K562 (cell line): ENCODE data around the gene USP9Y. TPM values are rescaled to one million over a fixed set of nuclear protein-coding genes. Genes with fewer than 3 reads are reported as not detected.

Experiments
- ATAC-seq: fragments of 200-7000 bp; cut with Tn5 transposase; 3 replicates; pipeline ENCODE4 v1.9.1; 2020; ENCODE audit warnings: moderate library complexity
- BruUV-seq: library from RNA; stranded (reverse); fragments of 400-500 nt; replicated peaks from 2 replicates; lab custom pipeline; 2021; lab: Mats Ljungman, UMichigan
- CTCF ChIA-PET: fragments of 300-600 bp; formaldehyde crosslinking; extraction: SDS; loops from one replicate; lab custom pipeline; 2021; ENCODE audit warnings: low intra/inter-chr PET ratio; lab: Yijun Ruan, JAX
- POLR2A ChIA-PET: fragments of 300-600, 350-650 bp; sonication (Branson Sonifier 250); formaldehyde crosslinking; extraction: SDS; loops from one replicate; lab custom pipeline; 2021; ENCODE audit warnings: antibody characterized with exemption, inconsistent platforms; lab: Yijun Ruan, JAX
- DNase-seq, 4 experiments: peaks; one replicate each; pipeline versions ENCODE4 v3.0.0 to v3.0.0-alpha.2; 2011 to 2018; ENCODE audit warnings: low spot score in 3 of 4, mixed read lengths in 3 of 4; ENCODE audit errors: extremely low read depth in 1 of 4
- FAIRE-seq: peaks from 2 replicates; lab custom pipeline; 2011; peaks lifted over from hg19 to GRCh38; lab: Jason Lieb, UNC
- H2AFZ ChIP-seq: 2 replicates; pipeline ENCODE4 v1.6.0; 2011; ENCODE audit warnings: low read depth, low read length, control low read depth, inconsistent platforms
- H3K27ac ChIP-seq: fragments of 200-600 bp; 3 replicates; pipeline ENCODE4 v1.8.0; 2011; ENCODE audit warnings: low read depth, mild to moderate bottlenecking, control low read depth, inconsistent platforms, low read length, moderate library complexity, mixed read lengths; ENCODE audit errors: extremely low read depth
- H3K27me3 ChIP-seq, 2 experiments: fragments of 300-600 bp in 1 of 2; 2 replicates in 1 of 2; 3 replicates in 1 of 2; pipeline versions ENCODE4 v1.6.0 to v1.8.0; 2011; ENCODE audit warnings: inconsistent platforms in 2 of 2, low read length in 2 of 2, mild to moderate bottlenecking in 1 of 2, mixed read lengths in 1 of 2, moderate library complexity in 1 of 2; ENCODE audit not compliant: control insufficient read depth in 2 of 2, insufficient read depth in 2 of 2
- H3K36me3 ChIP-seq: fragments of 300-600 bp; 3 replicates; pipeline ENCODE4 v1.8.0; 2011; ENCODE audit warnings: mild to moderate bottlenecking, low read length, inconsistent platforms; ENCODE audit not compliant: control insufficient read depth, insufficient read depth
- H3K4me1 ChIP-seq, 2 experiments: fragments of 200-600 bp in 1 of 2; replicated peaks in 1 of 2; 2 replicates in 1 of 2; 3 replicates in 1 of 2; pipeline versions ENCODE4 v1.5.1 to v1.8.0; 2011; ENCODE audit warnings: inconsistent platforms in 2 of 2, low read length in 2 of 2, mild to moderate bottlenecking in 1 of 2, mixed read lengths in 1 of 2, moderate library complexity in 1 of 2; ENCODE audit not compliant: control insufficient read depth in 2 of 2, insufficient read depth in 2 of 2
- H3K4me2 ChIP-seq: 2 replicates; pipeline ENCODE4 v1.6.1; 2011; ENCODE audit warnings: low read length, control low read depth, inconsistent platforms, mixed read lengths; ENCODE audit not compliant: insufficient read depth
- H3K4me3 ChIP-seq: fragments of 200-600 bp; sonication (generic), shearing (Covaris generic); 2 replicates; pipeline ENCODE4 v1.5.1; 2016; ENCODE audit warnings: control low read depth, inconsistent platforms
- H3K79me2 ChIP-seq: fragments of 200-600 bp; 3 replicates; pipeline ENCODE4 v1.8.0; 2011; ENCODE audit warnings: low read length, inconsistent platforms; ENCODE audit not compliant: control insufficient read depth, insufficient read depth
- H3K9ac ChIP-seq, 2 experiments: 2 replicates each; pipeline versions ENCODE4 v1.6.0 to v1.6.1; 2011; ENCODE audit warnings: low read depth in 2 of 2, low read length in 2 of 2, control low read depth in 1 of 2, inconsistent platforms in 1 of 2, mild to moderate bottlenecking in 1 of 2, mixed read lengths in 1 of 2; ENCODE audit not compliant: insufficient read depth in 1 of 2
- H3K9me1 ChIP-seq: one replicate; pipeline ENCODE4 v1.6.0; 2011; ENCODE audit warnings: inconsistent platforms, mild to moderate bottlenecking, low read length, moderate library complexity; ENCODE audit not compliant: control insufficient read depth, insufficient read depth
- H3K9me3 ChIP-seq: replicated peaks from 2 replicates; pipeline ENCODE4 v1.5.1; 2011; ENCODE audit warnings: low read depth, low read length, inconsistent platforms; ENCODE audit not compliant: control insufficient read depth, insufficient read depth
- H4K20me1 ChIP-seq: replicated peaks from 2 replicates; pipeline ENCODE4 v1.6.1; 2011; ENCODE audit warnings: low read length, inconsistent platforms, mixed read lengths; ENCODE audit not compliant: control insufficient read depth, insufficient read depth
- ARID1B ChIP-seq: fragments of 450-650 bp; IDR thresholded peaks from 2 replicates; pipeline ENCODE4 v1.6.1; 2016; ENCODE audit warnings: antibody characterized with exemption, mild to moderate bottlenecking, inconsistent platforms
- E2F1 ChIP-seq: sonication (generic); formaldehyde crosslinking; IDR thresholded peaks from 2 replicates; pipeline ENCODE4 v1.8.1; 2023; ENCODE audit warnings: mild to moderate bottlenecking, missing genetic modification reagents, moderate library complexity
- ETV5 ChIP-seq: sonication (generic); formaldehyde crosslinking; IDR thresholded peaks from 2 replicates; pipeline ENCODE4 v1.4.0; 2020; ENCODE audit warnings: low read depth, mild to moderate bottlenecking, missing genetic modification reagents
- ILK ChIP-seq: fragments of 450-650 bp; IDR thresholded peaks from 2 replicates; pipeline ENCODE4 v1.6.1; 2016; ENCODE audit warnings: missing genetic modification characterization, low read depth, mild to moderate bottlenecking, missing compliant biosample characterization, moderate library complexity, borderline replicate concordance
- L3MBTL2 ChIP-seq: fragments of 450-650 bp; IDR thresholded peaks from 2 replicates; pipeline ENCODE4 v1.6.1; 2016; ENCODE audit warnings: mild to moderate bottlenecking, moderate library complexity
- MED1 ChIP-seq: sonication (generic); formaldehyde crosslinking; IDR thresholded peaks from 2 replicates; pipeline ENCODE4 v1.8.1; 2023; ENCODE audit warnings: missing genetic modification reagents, borderline replicate concordance
- MTA1 ChIP-seq: fragments of 450-650 bp; IDR thresholded peaks from 2 replicates; pipeline ENCODE4 v1.6.1; 2017; ENCODE audit warnings: borderline replicate concordance
- MXD1 ChIP-seq: fragments of 250-450 bp; sonication (Bioruptor Pico); IDR thresholded peaks from 2 replicates; pipeline ENCODE4 v1.8.0; 2021; ENCODE audit warnings: borderline replicate concordance, mild to moderate bottlenecking, moderate library complexity; ENCODE audit not compliant: poor library complexity, severe bottlenecking
- MXI1 ChIP-seq: IDR thresholded peaks from 2 replicates; pipeline ENCODE4 v1.6.1; 2011; ENCODE audit warnings: low read depth, mild to moderate bottlenecking, improper control_type of control experiment, low read length
- NFATC3 ChIP-seq: fragments of 450-650 bp; IDR thresholded peaks from 2 replicates; pipeline ENCODE4 v1.6.1; 2017; ENCODE audit warnings: mild to moderate bottlenecking
- PCBP2 ChIP-seq: fragments of 200-400 bp; formaldehyde crosslinking; IDR thresholded peaks from 2 replicates; pipeline ENCODE4 v1.6.1; 2018; ENCODE audit warnings: low read length, low read depth, mild to moderate bottlenecking, moderate library complexity; ENCODE audit not compliant: poor library complexity, severe bottlenecking
- POLR3A ChIP-seq: IDR thresholded peaks from 2 replicates; pipeline ENCODE4 v1.6.1; 2011; ENCODE audit warnings: borderline replicate concordance, mild to moderate bottlenecking, moderate library complexity; ENCODE audit not compliant: insufficient read length, insufficient read depth; ENCODE audit errors: extremely low read depth
- PRPF4 ChIP-seq: fragments of 200-400 bp; formaldehyde crosslinking; IDR thresholded peaks from one replicate; pipeline ENCODE4 v1.6.1; 2017; ENCODE audit warnings: low read length, low read depth, mild to moderate bottlenecking; ENCODE audit not compliant: insufficient read depth, poor library complexity, severe bottlenecking
- SNRNP70 ChIP-seq: fragments of 200-400 bp; formaldehyde crosslinking; optimal IDR thresholded peaks from 2 replicates; pipeline ENCODE3; 2017; ENCODE audit warnings: low read depth, low read length
- TCF7L2 ChIP-seq: fragments of 150-350 bp; IDR thresholded peaks from 2 replicates; pipeline ENCODE4 v1.6.1; 2016; ENCODE audit warnings: low read depth, mild to moderate bottlenecking, low read length, moderate library complexity
- ZNF232 ChIP-seq: sonication (generic); formaldehyde crosslinking; IDR thresholded peaks from 2 replicates; pipeline ENCODE4 v1.8.0; 2022; ENCODE audit warnings: mild to moderate bottlenecking, missing genetic modification reagents
- ZNF431 ChIP-seq: sonication (generic); formaldehyde crosslinking; IDR thresholded peaks from 2 replicates; pipeline ENCODE4 v1.8.0; 2022; ENCODE audit warnings: mild to moderate bottlenecking, missing genetic modification reagents
- in situ Hi-C: fragments of 300-500 bp; cut with MboI; formaldehyde crosslinking; loops from 4 replicates; pipeline ENCODE4 v1.15.0; 2018; ENCODE audit warnings: inconsistent platforms, mixed read lengths
- intact Hi-C: fragments of 100-400 bp; cut with micrococcal nuclease; formaldehyde crosslinking; loops from 2 replicates; pipeline ENCODE4 v1.14.2; 2022
- polyA plus RNA-seq, 8 experiments: library from polyadenylated mRNA; depleted of rRNA in 4 of 8; stranded (reverse) in 5 of 8; unstranded in 3 of 8; fragments of >200 nt; fragmentation: Nextera tagmentation in 2 of 8; fragmentation: Illumina TruSeq in 1 of 8; extraction: Ambion mirVana in 2 of 8; extraction: Trizol in 1 of 8; gene quantifications; 2 replicates each; pipeline versions ENCODE4 v1.2.1 to v1.2.3, GENCODE V29; 2011 to 2014; ENCODE audit warnings: inconsistent platforms in 1 of 8, missing spikeins in 1 of 8
- total RNA-seq, 7 experiments: library from RNA; depleted of rRNA in 6 of 7; stranded (reverse); fragments of >200 nt in 6 of 7; fragmentation: Illumina TruSeq in 2 of 7; extraction: Trizol in 2 of 7; gene quantifications; 2 replicates each; pipeline versions ENCODE4 v1.2.1 to v1.2.3, GENCODE V29; 2011 to 2021; ENCODE audit warnings: low replicate concordance in 1 of 7
- TF ChIP-seq, protein P1 (sequence below): sonication (generic); formaldehyde crosslinking; IDR thresholded peaks from 2 replicates; pipeline ENCODE4 v1.8.1; 2023; ENCODE audit warnings: missing genetic modification reagents, mild to moderate bottlenecking, borderline replicate concordance

Gene USP9Y
- total and polyA plus RNA-seq, 9 of the 15 experiments (the other 6 are each of a cell fraction or from before 2014, with no cell fraction given), result 0.13 TPM; not detected in 8

DNA sequence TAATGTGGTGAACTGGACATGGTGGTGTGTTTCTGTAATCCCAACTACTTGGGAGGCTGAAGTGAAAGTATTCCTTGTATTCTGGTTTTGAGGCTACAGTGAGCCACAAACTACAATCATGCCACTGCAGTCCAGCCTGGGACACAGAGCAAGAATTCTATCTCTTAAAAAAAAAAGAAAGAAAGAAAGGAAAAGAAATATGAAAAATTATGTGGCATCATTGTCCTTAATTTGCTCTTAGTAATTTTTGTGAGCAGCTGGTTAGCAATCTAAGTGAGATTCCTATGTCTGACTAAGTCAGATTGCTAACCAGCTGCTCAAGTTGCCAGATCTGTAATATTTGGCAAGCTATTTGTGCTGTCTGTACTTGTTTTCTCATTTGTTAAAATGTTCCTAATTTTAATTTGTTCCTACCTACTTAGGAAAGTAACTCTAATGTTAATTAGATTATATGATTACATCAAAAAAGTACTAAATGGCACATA is 154.8 kb downstream of the USP9Y start:
- POLR2A ChIA-PET, result no interaction called here
- TF ChIP-seq MXD1, result no peak
- TF ChIP-seq ILK (tag), result no peak
- TF ChIP-seq MTA1, result no peak
- TF ChIP-seq E2F1 (CRISPR knock-in tag), result no peak
- TF ChIP-seq SNRNP70, result no peak
- TF ChIP-seq POLR3A, result no peak
- no peak for TF ChIP-seq PCBP2
- no peak for TF ChIP-seq ARID1B
- TF ChIP-seq, protein P1, sequence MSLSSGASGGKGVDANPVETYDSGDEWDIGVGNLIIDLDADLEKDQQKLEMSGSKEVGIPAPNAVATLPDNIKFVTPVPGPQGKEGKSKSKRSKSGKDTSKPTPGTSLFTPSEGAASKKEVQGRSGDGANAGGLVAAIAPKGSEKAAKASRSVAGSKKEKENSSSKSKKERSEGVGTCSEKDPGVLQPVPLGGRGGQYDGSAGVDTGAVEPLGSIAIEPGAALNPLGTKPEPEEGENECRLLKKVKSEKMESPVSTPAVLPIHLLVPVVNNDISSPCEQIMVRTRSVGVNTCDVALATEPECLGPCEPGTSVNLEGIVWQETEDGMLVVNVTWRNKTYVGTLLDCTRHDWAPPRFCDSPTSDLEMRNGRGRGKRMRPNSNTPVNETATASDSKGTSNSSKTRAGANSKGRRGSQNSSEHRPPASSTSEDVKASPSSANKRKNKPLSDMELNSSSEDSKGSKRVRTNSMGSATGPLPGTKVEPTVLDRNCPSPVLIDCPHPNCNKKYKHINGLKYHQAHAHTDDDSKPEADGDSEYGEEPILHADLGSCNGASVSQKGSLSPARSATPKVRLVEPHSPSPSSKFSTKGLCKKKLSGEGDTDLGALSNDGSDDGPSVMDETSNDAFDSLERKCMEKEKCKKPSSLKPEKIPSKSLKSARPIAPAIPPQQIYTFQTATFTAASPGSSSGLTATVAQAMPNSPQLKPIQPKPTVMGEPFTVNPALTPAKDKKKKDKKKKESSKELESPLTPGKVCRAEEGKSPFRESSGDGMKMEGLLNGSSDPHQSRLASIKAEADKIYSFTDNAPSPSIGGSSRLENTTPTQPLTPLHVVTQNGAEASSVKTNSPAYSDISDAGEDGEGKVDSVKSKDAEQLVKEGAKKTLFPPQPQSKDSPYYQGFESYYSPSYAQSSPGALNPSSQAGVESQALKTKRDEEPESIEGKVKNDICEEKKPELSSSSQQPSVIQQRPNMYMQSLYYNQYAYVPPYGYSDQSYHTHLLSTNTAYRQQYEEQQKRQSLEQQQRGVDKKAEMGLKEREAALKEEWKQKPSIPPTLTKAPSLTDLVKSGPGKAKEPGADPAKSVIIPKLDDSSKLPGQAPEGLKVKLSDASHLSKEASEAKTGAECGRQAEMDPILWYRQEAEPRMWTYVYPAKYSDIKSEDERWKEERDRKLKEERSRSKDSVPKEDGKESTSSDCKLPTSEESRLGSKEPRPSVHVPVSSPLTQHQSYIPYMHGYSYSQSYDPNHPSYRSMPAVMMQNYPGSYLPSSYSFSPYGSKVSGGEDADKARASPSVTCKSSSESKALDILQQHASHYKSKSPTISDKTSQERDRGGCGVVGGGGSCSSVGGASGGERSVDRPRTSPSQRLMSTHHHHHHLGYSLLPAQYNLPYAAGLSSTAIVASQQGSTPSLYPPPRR (CRISPR knock-in tag), result no peak
- TF ChIP-seq MXI1, result no peak
- no peak for TF ChIP-seq ETV5 (CRISPR knock-in tag)
- no peak for TF ChIP-seq MED1 (CRISPR knock-in tag)
- no peak for TF ChIP-seq NFATC3
- no peak for TF ChIP-seq ZNF232 (CRISPR knock-in tag)
- no peak for TF ChIP-seq PRPF4
- no peak for TF ChIP-seq TCF7L2
- TF ChIP-seq ZNF431 (CRISPR knock-in tag), result no peak
- TF ChIP-seq L3MBTL2, result no peak

More for the DNA sequence above, 154.8 kb downstream of the USP9Y start:
- CTCF ChIA-PET, result no interaction called here
- no peak overlapping the region for H2AFZ ChIP-seq
- FAIRE-seq, result no peak
- intact Hi-C loops (no loop called here), in situ Hi-C loops (no loop called here)
- BruUV-seq, result no TSS peak
- no peak overlapping the region for H3K9ac ChIP-seq
- no peaks in the 10 kb centered on the region for H4K20me1 ChIP-seq
- H3K9me3 ChIP-seq, result no peaks in the 10 kb centered on the region
- no peaks in the 10 kb centered on the region for H3K4me1 ChIP-seq
- H3K4me3 ChIP-seq, result no peak overlapping the region
- H3K4me2 ChIP-seq, result no peak overlapping the region
- H3K36me3 ChIP-seq, result no peaks in the 10 kb centered on the region
- no peak for DNase-seq
- ATAC-seq, result no peak
- H3K79me2 ChIP-seq, result no peaks in the 10 kb centered on the region
- no peaks in the 10 kb centered on the region for H3K27me3 ChIP-seq
- no peaks in the 10 kb centered on the region for H3K9me1 ChIP-seq
- no peak overlapping the region for H3K27ac ChIP-seq
